GM19239 (cell line): ENCODE measurements around the gene SLC16A10.

Experiments
- DNase-seq: peaks from one replicate; pipeline ENCODE4 v3.0.0; 2011; ENCODE audit warnings: low spot score; ENCODE audit not compliant: insufficient read length
- FAIRE-seq: peaks from 2 replicates; lab custom pipeline; 2011; peaks lifted over from hg19 to GRCh38; lab: Jason Lieb, UNC

SLC16A10 gene

DNA sequence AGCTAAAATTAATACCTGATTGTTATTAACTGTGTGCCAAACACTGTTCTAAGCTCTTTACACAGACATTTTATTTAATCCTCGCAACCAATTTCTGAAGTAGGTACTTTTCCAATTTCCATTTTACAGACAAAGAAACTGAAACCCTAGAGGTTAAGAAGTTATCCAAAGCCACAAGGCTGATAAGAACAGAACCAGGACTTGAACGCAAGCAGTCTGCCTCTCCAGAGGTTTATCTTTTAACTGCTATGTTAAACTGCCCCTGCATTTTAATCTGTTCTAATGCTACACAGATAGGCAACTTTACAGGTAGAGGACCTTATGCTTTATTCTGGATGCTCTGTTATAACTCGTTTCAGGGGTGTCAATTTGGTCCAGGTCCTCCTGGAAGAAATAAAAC is 118.2 kb downstream of the SLC16A10 start:
- no peak for DNase-seq
- FAIRE-seq, result no peak

DNA sequence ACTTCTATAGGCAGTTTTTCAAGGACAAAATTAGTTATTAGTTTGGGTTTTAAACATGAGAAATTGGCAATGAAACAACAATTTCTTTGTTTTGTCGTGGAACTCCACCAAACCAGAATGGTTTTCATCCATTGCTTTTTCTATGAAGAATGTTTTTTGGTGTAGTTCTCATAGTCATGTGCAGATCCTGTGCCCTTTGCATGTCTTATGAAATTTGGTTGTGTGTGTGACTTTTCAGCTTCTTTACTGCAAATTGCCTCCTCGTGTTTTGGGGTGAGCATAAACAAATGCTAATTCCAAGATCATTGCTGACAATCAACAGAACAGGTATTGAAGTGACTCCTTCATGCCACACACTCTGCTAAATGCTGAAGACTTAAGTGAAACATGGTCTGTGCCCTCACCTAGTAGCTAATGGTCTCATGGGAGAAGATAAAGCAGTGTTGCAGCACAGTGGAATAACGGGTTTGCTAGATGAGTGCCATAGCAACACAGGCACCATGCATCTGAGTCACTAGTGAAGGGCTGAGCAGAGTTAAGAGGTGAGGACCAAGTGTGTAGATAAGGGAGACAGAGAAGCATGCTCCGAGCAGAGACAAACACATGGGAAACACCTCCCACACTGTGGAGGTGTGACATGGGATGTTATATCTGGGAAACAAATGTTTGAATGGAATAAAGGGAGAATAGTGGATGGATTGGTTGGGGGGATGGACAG is 120.0 kb downstream of the SLC16A10 start:
- DNase-seq (no peak), FAIRE-seq (no peak)

DNA sequence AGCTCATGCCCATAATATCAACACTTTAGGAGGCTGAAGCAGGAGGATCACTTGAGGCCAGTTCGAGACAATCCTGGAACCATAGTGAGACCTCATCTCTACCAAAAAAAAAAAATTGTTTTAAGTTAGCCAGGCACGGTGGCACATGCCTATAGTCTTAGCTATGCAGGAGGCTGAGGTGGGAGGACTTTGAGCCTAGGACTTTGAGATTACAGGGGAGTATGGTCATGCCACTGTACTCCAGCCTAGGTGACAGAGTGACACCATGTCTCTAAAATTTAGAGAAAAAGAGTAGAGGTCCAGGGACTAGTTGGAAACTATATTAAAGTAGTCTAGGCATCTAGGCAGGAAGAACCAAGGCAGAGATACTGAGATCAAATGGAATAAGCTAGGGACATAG is 121.6 kb downstream of the SLC16A10 start:
- FAIRE-seq (no peak), DNase-seq (no peak)

DNA sequence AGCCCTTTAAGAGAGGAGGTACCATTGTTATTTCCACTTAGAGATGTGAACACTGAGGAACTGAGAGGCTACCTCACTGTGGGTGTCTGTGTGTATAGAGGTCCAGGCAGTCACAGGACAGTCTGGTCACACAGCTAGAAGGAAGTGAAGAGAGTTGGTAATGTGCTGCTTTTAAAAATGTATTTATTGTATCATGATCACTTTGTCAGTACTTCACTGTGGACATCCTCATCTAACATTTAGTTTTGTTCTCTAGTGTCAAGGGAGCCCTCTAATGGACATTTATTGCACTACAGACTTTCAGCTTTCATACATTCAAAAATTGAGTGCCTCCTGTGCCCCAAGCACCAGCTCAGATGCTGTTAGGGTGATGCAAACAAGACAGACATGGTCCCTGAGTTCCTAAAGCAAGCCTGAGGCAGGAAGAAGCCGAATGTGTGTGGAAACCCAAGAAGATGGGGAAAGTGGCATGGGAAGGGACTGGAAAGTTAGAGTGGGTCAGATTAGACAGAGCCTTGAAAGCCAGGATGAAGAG is 123.0 kb downstream of the SLC16A10 start:
- DNase-seq (peak; percentile 34), FAIRE-seq (peak; percentile 87)

DNA sequence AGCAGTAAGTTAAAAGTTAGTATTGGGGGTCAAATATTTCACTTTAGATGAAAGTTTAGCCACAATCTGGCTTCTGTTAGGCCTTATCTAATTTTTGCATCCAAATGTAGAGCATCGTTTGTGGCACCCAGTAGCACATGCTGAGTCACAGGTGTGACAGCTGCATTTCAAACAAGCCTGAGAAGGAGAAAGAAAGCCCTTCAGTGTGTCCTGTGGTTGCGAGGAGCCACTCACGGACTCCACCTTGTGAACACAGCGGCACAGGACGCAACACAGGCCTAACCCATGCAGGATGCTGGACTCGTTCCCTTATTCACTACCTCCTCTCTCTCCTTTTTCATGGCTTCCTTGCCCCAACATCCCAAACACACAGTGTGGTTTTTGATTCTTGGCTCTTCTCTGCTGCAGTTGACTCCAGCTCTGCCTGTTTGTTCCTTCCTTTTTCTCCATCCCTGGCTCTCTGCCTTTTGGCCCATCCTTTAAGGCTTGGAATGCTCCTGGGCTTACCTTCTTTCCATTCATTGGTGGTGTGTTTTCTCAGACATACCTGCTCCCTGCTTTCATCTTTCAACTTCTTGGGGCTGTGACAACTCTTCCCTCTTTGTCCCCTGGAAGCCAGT is 124.2 kb downstream of the SLC16A10 start:
- DNase-seq (no peak), FAIRE-seq (no peak)

DNA sequence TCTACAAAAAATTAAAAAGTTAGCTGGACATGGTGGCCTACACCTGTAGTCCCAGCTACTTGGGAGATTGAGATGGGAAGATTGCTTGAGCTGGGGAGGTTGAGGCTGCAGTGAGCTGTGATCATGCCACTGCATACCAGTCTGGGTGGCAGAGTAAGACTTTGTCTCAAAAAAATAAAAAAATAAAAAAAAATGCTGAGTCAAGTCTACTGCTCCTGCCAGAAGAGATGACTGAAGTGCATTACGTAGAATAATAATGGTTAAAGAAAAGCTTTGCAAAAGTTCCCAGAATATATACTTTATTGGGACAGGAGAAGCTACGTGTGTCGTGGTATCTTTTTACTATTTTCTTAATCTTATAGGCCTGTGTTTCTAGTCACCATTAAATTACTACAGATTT is 125.3 kb downstream of the SLC16A10 start:
- FAIRE-seq (no peak), DNase-seq (no peak)

DNA sequence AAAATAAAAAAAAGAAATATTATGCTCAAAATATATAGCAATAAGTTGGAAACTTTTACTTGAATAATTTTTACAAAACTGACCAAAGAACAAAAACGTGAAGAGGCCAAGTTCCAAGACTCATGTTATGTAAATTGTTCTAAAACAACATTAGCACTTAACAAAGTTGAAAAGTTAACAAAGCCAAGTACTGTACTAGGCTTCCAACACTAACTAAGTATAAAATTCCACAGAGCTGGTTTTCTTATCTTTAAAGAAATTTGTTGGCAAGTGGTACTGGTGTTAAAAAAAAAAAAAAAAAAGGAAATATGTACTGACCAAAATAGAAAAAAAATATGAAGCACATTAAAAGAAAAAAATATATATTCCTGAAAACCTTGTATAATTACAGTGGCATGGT is 127.8 kb downstream of the SLC16A10 start:
- DNase-seq, result no peak
- FAIRE-seq, result no peak

DNA sequence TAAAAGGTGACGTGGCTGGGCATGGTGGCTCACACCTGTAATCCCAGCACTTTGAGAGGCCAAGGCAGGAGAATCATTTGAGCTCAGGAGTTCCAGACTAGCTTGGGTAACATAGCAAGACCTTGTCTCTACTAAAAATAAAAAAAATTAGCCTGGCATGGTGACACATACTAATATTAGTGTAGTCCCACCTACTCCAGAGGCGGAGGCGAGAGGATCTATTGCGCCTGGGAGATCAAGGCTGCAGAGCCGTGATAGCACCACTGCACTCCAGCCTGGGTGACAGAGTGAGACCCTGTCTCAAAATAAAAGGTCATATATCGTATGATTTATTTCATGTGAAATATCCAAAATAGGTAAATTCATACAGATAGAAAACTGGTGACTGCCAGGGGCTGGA is 132.5 kb downstream of the SLC16A10 start:
- DNase-seq (no peak), FAIRE-seq (no peak)

DNA sequence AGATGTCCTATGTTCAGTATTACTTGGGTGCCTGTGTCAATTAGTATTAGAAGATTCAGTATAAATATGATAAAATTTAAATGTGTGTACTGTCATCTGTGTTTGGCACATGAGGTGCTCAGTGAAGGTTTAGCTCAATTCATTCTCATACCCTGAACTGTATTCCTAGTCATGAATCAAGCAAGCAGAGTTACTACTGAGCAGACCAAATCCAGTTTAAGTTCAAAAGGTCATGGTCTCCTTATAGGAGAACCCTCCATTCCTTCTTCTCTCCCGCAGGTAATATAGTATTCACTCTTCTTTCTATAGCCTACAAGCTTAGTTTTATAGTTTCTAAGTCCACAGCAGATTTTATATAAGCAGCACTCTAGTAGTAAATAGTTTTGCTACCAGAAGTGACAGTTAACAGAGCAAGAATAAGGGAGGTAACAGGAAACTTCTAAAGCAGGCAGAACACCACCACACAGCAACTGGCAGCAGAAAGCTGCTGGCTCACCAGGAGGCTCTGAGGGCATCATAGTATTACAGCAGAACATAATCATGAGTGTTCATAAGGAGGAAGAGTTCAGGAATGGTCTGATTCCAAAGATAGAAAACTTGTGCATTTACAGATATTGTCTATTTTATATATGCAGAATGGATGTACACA is 133.2 kb downstream of the SLC16A10 start:
- no peak for DNase-seq
- no peak for FAIRE-seq

DNA sequence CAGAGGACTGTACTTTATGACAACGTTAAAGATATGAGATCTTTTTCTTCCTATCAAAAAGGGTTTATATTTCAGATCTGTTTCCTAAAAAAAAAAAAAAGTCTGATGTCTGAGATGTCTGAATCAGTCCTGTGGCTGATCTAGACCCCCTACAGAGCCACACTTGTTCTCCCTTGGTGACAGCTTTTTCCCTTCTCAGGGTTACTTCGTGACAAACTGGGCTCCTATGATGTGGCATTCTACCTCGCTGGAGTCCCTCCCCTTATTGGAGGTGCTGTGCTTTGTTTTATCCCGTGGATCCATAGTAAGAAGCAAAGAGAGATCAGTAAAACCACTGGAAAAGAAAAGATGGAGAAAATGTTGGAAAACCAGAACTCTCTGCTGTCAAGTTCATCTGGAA is 134.5 kb downstream of the SLC16A10 start:
- DNase-seq, result no peak
- FAIRE-seq, result no peak

DNA sequence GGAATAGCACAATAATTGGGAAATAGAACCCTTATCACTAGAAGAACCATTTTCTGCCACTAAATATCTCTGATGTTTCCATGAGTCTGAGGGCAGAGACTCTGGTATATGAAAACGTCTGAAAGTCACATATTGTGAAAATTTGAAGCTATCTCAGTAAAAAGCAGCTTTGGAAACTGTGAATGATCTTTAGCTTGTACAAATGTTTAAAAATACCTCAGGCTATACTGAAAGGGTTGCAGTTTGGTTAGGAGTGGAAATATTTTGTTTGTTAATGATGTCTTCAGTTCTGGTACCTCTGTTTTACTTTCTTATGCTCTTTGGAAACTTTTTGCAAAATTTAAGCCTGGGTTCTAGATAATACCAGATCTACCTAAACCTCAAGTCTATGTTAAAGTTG is 135.0 kb downstream of the SLC16A10 start:
- DNase-seq, result no peak

DNA sequence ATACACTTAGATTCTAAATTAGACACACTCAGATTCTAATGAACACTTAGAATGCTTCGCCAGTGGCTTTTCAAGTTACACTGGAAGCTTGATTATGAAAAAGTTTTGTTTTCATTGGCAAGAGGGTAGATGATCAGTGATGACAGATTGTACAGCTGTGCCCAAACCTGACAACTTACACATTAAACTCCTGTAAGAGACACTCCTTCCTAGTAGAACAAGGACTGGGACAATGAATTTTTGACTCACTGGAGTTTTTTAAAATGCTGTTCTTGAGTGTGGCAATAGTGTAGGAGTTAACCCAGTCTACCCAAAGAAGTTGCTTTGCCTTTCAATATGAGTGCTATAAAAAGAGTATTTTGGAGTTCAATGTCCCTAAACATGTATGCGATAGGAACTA is 140.8 kb downstream of the SLC16A10 start:
- DNase-seq (no peak), FAIRE-seq (no peak)

More for the DNA sequence above, 135.0 kb downstream of the SLC16A10 start:
- no peak for FAIRE-seq

DNA sequence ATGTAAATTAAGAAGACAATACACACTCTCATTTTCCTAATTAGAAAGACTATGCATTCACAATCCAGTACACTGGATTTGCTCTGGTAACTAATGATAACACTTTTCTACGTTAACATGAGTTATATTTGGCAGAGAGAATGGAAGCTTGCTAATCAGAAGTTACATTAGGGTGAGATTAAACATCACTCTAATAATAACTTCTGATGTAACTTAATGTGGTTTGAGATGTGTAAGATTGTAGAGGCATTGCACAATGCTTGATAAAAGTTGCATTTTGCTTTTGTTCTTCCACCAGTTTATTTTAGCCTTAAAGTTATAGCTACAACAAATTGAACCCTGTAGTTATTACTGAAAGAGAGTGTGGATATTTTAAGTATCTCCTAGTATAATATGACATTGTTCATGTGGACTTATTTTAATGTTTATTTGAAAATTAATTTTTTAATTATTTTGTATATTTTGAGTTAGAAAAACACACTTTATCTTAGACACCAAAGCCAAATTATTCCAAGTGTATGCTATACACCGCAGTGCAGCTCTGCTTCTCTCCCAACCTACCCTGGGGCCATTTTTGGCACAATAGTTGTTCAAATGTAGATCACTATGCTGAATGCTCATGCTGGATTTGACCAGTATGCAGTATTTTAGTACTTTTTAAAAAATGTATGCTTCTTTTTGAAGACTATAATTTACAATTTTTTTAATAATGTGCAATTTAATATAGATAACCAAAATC is 143.2 kb downstream of the SLC16A10 start:
- no peak for FAIRE-seq
- no peak for DNase-seq

DNA sequence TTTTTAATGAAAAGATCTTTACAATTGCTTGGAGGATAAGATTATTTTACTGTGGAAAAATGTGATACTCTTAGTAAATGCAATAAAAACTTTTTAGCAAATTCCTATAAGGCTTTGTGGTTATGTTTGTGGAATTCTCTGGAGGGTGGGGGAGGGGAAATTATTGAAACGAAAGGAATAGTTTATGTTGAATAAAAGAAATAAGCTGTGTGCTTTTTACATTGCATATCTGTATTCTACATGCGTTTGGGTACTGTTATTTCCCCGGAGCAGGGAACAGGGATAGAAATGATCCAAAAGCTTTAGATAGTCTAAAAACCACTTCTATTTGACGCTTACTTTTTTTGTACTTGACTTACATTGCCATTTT is 143.8 kb downstream of the SLC16A10 start:
- DNase-seq (no peak), FAIRE-seq (peak; percentile 4)

DNA sequence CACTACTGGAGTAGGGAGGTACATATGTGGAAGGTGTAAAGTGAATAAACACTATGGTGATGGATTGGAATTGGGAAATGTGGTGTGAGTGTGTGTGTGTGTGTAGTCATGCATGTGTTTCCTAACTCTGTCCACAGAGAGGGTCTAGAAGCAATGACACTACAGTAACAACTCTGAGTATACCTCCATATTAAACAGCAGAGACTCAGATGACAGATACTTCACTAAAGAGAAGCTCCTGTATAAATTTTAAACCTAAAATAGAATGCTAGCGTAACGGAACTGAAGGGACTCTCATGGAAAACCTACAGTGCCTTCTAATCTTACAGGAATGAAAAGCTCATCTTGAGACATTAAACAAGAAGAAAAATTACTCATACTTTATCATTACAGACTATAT is 150.5 kb downstream of the SLC16A10 start:
- FAIRE-seq (no peak), DNase-seq (no peak)

DNA sequence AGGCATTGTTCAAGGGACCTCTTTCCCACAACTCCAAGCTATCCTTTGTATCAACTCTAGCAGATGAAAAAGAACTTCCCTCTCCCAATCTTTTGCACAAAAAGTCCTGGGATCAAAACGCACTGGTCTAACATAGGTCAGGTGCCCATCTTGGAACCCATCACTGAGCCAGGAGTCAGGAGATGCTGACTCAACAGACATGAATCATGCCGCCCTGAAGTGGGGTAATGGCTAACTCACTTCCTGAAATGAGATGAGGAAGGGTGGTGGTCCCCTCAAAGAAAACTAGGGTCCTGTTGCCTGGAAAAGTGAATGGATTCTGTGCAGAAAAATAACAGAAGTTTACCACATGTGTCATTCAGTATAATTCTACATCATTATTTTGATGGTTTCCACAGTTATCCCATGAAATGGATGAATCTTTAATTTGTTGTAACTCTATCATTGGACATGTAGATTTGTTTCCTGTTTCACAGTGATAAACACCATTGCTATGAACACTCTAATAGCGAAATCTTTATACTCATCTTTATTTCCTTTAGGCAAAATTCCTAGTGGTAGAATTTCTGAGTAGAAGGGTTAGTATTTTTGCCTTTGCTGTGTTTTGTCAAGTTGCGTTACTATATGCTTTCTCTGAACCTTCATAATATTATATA is 151.3 kb downstream of the SLC16A10 start:
- DNase-seq (no peak), FAIRE-seq (no peak)

DNA sequence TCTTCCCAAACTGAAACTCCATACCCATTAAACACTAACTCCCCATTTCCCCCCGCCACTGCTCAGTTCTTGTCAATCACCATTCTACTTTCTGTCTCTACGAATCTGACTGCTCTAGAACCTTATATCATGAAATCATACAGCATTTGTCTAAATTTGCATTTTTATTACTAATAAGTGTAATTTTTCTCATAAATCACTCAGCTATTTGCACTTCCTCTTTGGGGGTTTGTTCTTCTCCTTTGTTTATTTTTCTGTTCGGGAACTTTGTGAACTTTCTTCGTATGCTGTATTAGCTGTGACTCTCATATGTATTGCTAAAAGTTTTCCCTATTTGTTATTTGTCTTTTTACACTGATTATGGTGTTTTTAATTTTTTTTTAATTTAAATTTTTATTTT is 152.2 kb downstream of the SLC16A10 start:
- DNase-seq (no peak), FAIRE-seq (no peak)

DNA sequence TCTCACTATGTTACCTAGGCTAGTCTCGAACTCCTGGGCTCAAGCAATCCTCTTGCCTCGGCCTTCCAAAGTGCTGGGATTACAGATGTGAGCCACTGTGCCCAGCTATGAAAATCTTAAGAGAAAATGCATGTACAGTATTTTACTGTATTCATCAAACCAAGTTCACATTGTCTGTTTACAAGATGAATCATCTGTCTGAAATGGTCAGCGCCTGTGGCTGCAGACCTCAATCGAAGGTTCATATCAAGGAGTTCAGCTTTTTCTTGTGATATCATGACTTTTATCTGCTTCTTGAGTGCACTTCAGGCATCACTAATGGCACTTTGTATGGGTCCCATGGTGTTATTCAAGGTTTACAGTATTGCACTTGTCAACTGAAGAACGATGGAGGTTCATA is 155.1 kb downstream of the SLC16A10 start:
- DNase-seq (no peak), FAIRE-seq (no peak)

DNA sequence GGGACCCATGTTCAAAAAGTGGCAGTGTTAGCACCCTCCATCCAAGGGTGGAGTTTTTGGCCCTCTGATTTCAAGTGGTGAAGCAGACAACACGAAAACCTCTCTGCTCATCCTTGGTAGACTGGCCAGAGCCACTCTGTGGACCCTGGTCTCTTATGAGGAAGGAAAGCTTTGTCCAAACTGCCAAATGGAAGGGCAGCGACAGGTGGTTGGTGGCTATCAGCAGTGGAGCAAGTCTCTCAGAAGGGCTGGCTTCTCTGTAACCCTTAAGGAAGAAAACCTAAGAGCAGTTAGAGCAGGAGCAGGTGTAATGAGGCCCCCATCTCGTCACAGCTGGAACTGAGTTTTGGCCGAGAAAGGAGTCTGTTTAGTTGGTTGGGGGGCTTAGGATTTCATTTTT is 155.8 kb downstream of the SLC16A10 start:
- no peak for FAIRE-seq
- no peak for DNase-seq

DNA sequence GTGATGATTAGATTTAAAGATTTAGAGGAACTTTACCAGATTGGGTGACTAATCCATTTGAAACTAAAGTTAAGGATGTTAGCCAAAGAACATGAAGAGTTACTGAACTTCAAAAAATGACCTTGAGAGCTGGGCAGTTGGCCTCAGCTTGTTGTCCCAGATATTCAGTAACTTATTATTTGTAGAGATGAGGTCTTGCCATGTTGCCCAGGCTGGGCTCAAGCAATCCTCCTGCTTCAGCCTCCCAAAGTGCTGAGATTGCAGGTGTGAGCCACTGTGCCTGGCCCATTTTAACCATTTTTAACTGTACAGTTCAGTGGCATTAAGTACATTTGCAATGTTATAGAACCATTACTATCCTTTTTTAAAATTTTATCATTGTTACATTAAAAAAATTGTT is 161.5 kb downstream of the SLC16A10 start:
- DNase-seq (no peak), FAIRE-seq (no peak)
